Neuronal stem cell (in vitro differentiated cells): ENCODE measurements around the gene PLP2.
A peak's percentile ranks its signal among the peaks of the same experiment; 100 is the strongest.

ENCODE experiments used
- DNase-seq: peaks from one replicate; pipeline ENCODE4 v3.0.0-alpha.2; 2013; ENCODE audit warnings: low spot score
- H2AFZ ChIP-seq: one replicate; pipeline ENCODE4 v1.6.1; 2013; ENCODE audit warnings: mild to moderate bottlenecking, low read length, inconsistent platforms
- H2AK5ac ChIP-seq: 2 replicates; pipeline ENCODE4 v1.6.1; 2013; ENCODE audit warnings: low read depth, mild to moderate bottlenecking, inconsistent platforms, low read length, moderate library complexity, mixed read lengths
- H2BK120ac ChIP-seq: 2 replicates; pipeline ENCODE4 v1.6.1; 2013; ENCODE audit warnings: low read depth, mild to moderate bottlenecking, inconsistent platforms, low read length, moderate library complexity, mixed read lengths
- H2BK12ac ChIP-seq: one replicate; pipeline ENCODE4 v1.6.1; 2013; ENCODE audit warnings: low read length, inconsistent platforms
- H2BK15ac ChIP-seq: 2 replicates; pipeline ENCODE4 v1.6.1; 2013; ENCODE audit warnings: mild to moderate bottlenecking, low read length, inconsistent platforms, mixed read lengths
- H2BK5ac ChIP-seq: one replicate; pipeline ENCODE4 v1.6.1; 2013; ENCODE audit warnings: inconsistent platforms, mild to moderate bottlenecking, low read length, moderate library complexity
- H3K14ac ChIP-seq: one replicate; pipeline ENCODE4 v1.6.1; 2013; ENCODE audit warnings: low read length, inconsistent platforms
- H3K18ac ChIP-seq: 2 replicates; pipeline ENCODE4 v1.6.1; 2013; ENCODE audit warnings: low read length, inconsistent platforms
- H3K23ac ChIP-seq: 2 replicates; pipeline ENCODE4 v1.6.1; 2013; ENCODE audit warnings: low read depth, mild to moderate bottlenecking, mixed read lengths, low read length, inconsistent platforms; ENCODE audit not compliant: poor library complexity
- H3K27ac ChIP-seq: replicated peaks from 3 replicates; pipeline ENCODE4 v1.5.1; 2013; ENCODE audit warnings: low read length, inconsistent platforms
- H3K27me3 ChIP-seq, 3 experiments: 2 replicates each; pipeline ENCODE4 v1.6.1; 2013; ENCODE audit warnings: low read length in 3 of 3, mild to moderate bottlenecking in 2 of 3, inconsistent platforms in 1 of 3, low read depth in 1 of 3, mixed read lengths in 1 of 3, moderate library complexity in 1 of 3; ENCODE audit not compliant: control insufficient read depth in 3 of 3, insufficient read depth in 3 of 3
- H3K36me3 ChIP-seq, 2 donors: replicated peaks in 1 of 2; 2 replicates each; pipeline ENCODE4 v1.6.1; 2013; ENCODE audit warnings: low read length in 2 of 2; ENCODE audit not compliant: control insufficient read depth in 2 of 2, insufficient read depth in 2 of 2
- H3K4ac ChIP-seq: 2 replicates; pipeline ENCODE4 v1.6.1; 2013; ENCODE audit warnings: inconsistent platforms, mild to moderate bottlenecking, low read length, moderate library complexity
- H3K4me1 ChIP-seq, 2 donors: 1 replicate in 1 of 2; 2 replicates in 1 of 2; pipeline ENCODE4 v1.6.1; 2013; ENCODE audit warnings: low read length in 2 of 2, low read depth in 1 of 2; ENCODE audit not compliant: control insufficient read depth in 2 of 2, insufficient read depth in 1 of 2
- H3K4me2 ChIP-seq: one replicate; pipeline ENCODE4 v1.6.1; 2013; ENCODE audit warnings: mild to moderate bottlenecking, low read length, inconsistent platforms; ENCODE audit not compliant: insufficient read depth, poor library complexity, severe bottlenecking
- H3K4me3 ChIP-seq, 2 donors: 2 replicates each; pipeline ENCODE4 v1.5.1; 2013; ENCODE audit warnings: low read length in 2 of 2, mild to moderate bottlenecking in 2 of 2, inconsistent platforms in 1 of 2, moderate library complexity in 1 of 2
- H3K79me1 ChIP-seq: one replicate; pipeline ENCODE4 v1.6.1; 2013; ENCODE audit warnings: low read depth, mild to moderate bottlenecking, inconsistent platforms, low read length, moderate library complexity
- H3K9ac ChIP-seq: one replicate; pipeline ENCODE4 v1.6.1; 2013; ENCODE audit warnings: mild to moderate bottlenecking, low read depth, low read length, inconsistent platforms; ENCODE audit not compliant: poor library complexity
- H3K9me3 ChIP-seq, 2 donors: replicated peaks in 1 of 2; 2 replicates each; pipeline versions ENCODE3 to v1.6.1; 2013; ENCODE audit warnings: low read length in 2 of 2, mild to moderate bottlenecking in 2 of 2, inconsistent platforms in 1 of 2, low read depth in 1 of 2, mixed read lengths in 1 of 2, moderate library complexity in 1 of 2; ENCODE audit not compliant: control insufficient read depth in 2 of 2, insufficient read depth in 1 of 2
- H4K8ac ChIP-seq: one replicate; pipeline ENCODE4 v1.6.1; 2013; ENCODE audit warnings: low read depth, mild to moderate bottlenecking, inconsistent platforms, low read length, moderate library complexity
- H4K91ac ChIP-seq: one replicate; pipeline ENCODE4 v1.6.1; 2013; ENCODE audit warnings: low read length, low read depth, mild to moderate bottlenecking, inconsistent platforms; ENCODE audit not compliant: poor library complexity
- WGBS, 2 donors: extraction: QIAGEN DNeasy Blood & Tissue Kit; methylation state at CpG; one replicate each; pipeline ENCODE4 v1.1.7; 2013; ENCODE audit warnings: missing lambda C conversion rate in 2 of 2, mixed read lengths in 1 of 2; ENCODE audit not compliant: insufficient read length in 2 of 2, insufficient replicate concordance in 1 of 2; ENCODE audit errors: extremely low coverage in 2 of 2; 5-methylcytosine and 5-hydroxymethylcytosine counted together

The PLP2 gene

DNA sequence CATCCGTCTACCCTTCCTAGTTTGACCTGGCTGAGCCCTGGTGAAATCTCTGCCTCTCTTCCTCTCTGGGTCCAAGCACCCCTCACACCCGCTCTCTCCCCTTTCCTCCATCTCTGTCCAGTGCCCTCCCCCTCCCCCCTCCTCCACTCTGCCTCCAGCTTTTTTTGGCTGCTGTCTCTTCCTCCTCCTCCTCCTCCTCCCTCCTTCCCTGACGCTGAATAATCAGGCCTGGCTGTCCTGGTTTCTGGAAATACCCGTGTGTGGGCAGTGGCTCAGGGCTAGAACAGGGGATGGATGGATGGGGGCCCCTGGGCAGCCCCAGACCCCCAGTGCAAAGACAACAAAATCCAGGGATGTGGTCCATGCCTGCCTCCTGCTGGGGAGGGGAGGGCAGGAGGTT lies 33.0 kb downstream of the PLP2 start:
- Histone ChIP-seq H2BK12ac (no peak overlapping the region), H4K91ac (no peak overlapping the region), H2BK15ac (no peak overlapping the region), H2BK5ac (no peak overlapping the region), H3K79me1 (no peaks in the 10 kb centered on the region), H3K14ac (no peak overlapping the region), H3K4me1 (peaks cover 0 to 2% of the 10 kb centered on the region in 2 donors), H3K23ac (no peak overlapping the region), H3K27ac (no peak overlapping the region), H2AFZ (no peak overlapping the region), H3K9me3 (no peaks in the 10 kb centered on the region), H3K27me3 (peaks cover 0 to 15% (median 0%) of the 10 kb centered on the region in 3 experiments), H3K36me3 (no peaks in the 10 kb centered on the region), H4K8ac (no peak overlapping the region), H3K4me3 (no peak overlapping the region), H3K4me2 (no peak overlapping the region), H2AK5ac (no peak overlapping the region), H2BK120ac (no peak overlapping the region), H3K9ac (no peak overlapping the region), H3K4ac (no peak overlapping the region), H3K18ac (no peak overlapping the region)
- no CpG with 5 or more reads among the region's 4 CpGs for WGBS, 2 donors
- DNase-seq = no peak

DNA sequence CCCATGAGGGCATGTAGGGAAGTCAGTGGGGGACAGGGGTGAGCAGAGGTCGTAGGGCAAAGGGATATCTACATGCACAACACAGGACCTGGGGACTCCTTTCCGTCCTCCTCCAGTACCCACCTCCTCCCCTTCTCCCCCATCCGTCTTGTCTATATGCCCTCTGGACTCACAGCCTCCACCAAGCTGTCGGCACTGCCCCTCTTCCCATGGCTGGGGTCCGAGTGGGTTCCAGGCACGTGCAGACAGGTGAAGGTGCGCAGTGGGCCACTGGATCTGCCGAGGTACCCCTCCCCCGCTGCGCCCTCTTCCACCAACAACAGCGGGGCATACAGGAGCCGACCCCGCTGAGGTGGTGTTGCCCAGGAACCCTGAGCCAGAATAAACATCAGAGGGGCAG lies 33.7 kb downstream of the PLP2 start:
- Histone ChIP-seq H3K23ac (no peak overlapping the region), H3K27me3 (peaks cover 0 to 15% (median 0%) of the 10 kb centered on the region in 3 experiments), H2BK120ac (no peak overlapping the region), H3K9me3 (no peaks in the 10 kb centered on the region), H2BK5ac (peak overlapping the region; percentile 24), H2AK5ac (no peak overlapping the region), H3K27ac (no peak overlapping the region), H3K36me3 (no peaks in the 10 kb centered on the region), H3K9ac (no peak overlapping the region), H2BK12ac (no peak overlapping the region), H3K4ac (no peak overlapping the region), H4K91ac (no peak overlapping the region), H3K4me3 (peak overlapping the region in 1 of 2 donors; percentile 47), H3K79me1 (no peaks in the 10 kb centered on the region), H3K18ac (no peak overlapping the region), H4K8ac (no peak overlapping the region), H3K14ac (no peak overlapping the region), H2AFZ (no peak overlapping the region), H2BK15ac (no peak overlapping the region), H3K4me1 (peaks cover 0 to under 1% of the 10 kb centered on the region in 2 donors), H3K4me2 (no peak overlapping the region)
- WGBS, 2 donors = no CpG with 5 or more reads among the region's 13 CpGs
- DNase-seq = no peak

DNA sequence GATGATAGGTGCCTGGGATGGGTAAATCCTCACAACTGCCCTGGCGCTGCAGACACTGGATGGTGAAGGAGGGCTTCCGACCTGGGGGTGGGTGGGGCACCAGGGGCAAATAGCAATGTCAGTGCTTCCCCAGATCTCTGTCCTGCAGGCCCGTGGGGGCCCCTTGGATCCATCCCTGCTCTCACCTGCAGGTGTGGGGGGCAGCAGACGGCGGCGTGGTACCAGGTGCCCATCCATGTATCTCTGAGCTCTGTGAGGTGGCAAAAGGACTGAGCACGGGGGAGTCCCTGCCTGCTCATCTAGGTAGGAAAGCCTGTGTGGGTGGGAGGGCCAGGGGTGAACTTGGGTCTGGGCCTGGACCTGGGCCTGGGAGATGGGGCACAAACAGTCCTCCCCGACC lies 34.8 kb downstream of the PLP2 start:
- Histone ChIP-seq H3K4me1 (no peaks in the 10 kb centered on the region), H3K79me1 (no peaks in the 10 kb centered on the region), H3K4ac (no peak overlapping the region), H3K27me3 (peaks cover 0 to 16% (median 0%) of the 10 kb centered on the region in 3 experiments), H3K23ac (no peak overlapping the region), H2BK120ac (no peak overlapping the region), H3K4me3 (no peak overlapping the region), H2BK5ac (no peak overlapping the region), H4K8ac (no peak overlapping the region), H3K27ac (no peak overlapping the region), H3K9me3 (no peaks in the 10 kb centered on the region), H3K18ac (no peak overlapping the region), H3K4me2 (no peak overlapping the region), H3K14ac (no peak overlapping the region), H2AFZ (no peak overlapping the region), H2AK5ac (no peak overlapping the region), H2BK12ac (no peak overlapping the region), H2BK15ac (no peak overlapping the region), H4K91ac (no peak overlapping the region), H3K36me3 (no peaks in the 10 kb centered on the region), H3K9ac (no peak overlapping the region)
- WGBS, 2 donors = no CpG with 5 or more reads among the region's 8 CpGs
- no peak for DNase-seq

DNA sequence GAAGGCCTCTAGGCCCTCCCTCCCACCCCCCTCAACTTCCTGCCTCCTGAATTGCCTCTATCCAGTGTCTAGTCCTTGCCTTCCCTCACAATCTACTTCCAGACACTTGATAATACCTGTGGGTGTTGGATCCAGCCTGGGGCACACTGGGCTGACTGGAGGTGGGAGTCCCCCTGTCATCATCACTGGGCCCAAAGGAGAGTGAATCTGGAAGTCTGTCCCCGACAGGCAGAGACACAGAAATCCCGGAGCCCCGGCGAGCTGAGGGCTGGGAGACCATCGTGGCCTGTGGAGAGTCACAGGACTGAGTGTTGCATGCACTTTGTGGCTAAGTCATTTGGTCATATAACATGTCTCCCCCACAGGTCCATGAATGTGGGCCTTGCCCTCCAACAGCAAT lies 36.7 kb downstream of the PLP2 start:
- no peaks in the 10 kb centered on the region for H3K79me1 ChIP-seq
- H3K9ac ChIP-seq = no peak overlapping the region
- H2BK120ac ChIP-seq = no peak overlapping the region
- no peak overlapping the region for H3K27ac ChIP-seq
- no CpG with 5 or more reads among the region's 5 CpGs for WGBS, 2 donors
- H3K9me3 ChIP-seq = no peaks in the 10 kb centered on the region
- DNase-seq = no peak
- no peak overlapping the region for H4K8ac ChIP-seq
- H3K4ac ChIP-seq = no peak overlapping the region
- no peak overlapping the region for H3K14ac ChIP-seq
- H3K4me2 ChIP-seq = no peak overlapping the region
- H2AK5ac ChIP-seq = no peak overlapping the region
- peaks cover 0 to 19% (median 0%) of the 10 kb centered on the region in 3 experiments for H3K27me3 ChIP-seq
- no peak overlapping the region for H4K91ac ChIP-seq
- no peak overlapping the region for H3K18ac ChIP-seq
- no peaks in the 10 kb centered on the region for H3K36me3 ChIP-seq
- H3K23ac ChIP-seq = no peak overlapping the region
- no peak overlapping the region for H2BK15ac ChIP-seq
- no peak overlapping the region for H2AFZ ChIP-seq
- no peaks in the 10 kb centered on the region for H3K4me1 ChIP-seq
- no peak overlapping the region for H2BK12ac ChIP-seq
- H3K4me3 ChIP-seq = no peak overlapping the region
- H2BK5ac ChIP-seq = no peak overlapping the region
